Aorta (tissue), 5 donors: ENCODE data around the gene RCAN2. TPM values are rescaled to one million over a fixed set of nuclear protein-coding genes. Genes with fewer than 3 reads are reported as not detected.

Experiments
- ATAC-seq: fragments of 200-7000 bp; cut with Tn5 transposase; one replicate; pipeline ENCODE4 v1.9.1; 2022; ENCODE audit warnings: moderate library complexity; ENCODE audit not compliant: low FRiP score
- DNase-seq, 2 donors: peaks; one replicate each; pipeline ENCODE4 v3.0.0-alpha.2; 2020
- H3K27ac ChIP-seq, 2 donors: one replicate each; pipeline ENCODE4 v1.5.1; 2013; ENCODE audit warnings: low read length in 2 of 2, mild to moderate bottlenecking in 2 of 2, moderate library complexity in 2 of 2, control low read depth in 1 of 2, inconsistent platforms in 1 of 2, low read depth in 1 of 2
- H3K27me3 ChIP-seq, 2 donors: one replicate each; pipeline ENCODE4 v1.6.1; 2013; ENCODE audit warnings: control low read depth in 1 of 2, low read length in 1 of 2, mild to moderate bottlenecking in 1 of 2, moderate library complexity in 1 of 2; ENCODE audit not compliant: insufficient read depth in 2 of 2, control insufficient read depth in 1 of 2
- H3K36me3 ChIP-seq, 2 donors: one replicate each; pipeline ENCODE4 v1.6.1; 2013; ENCODE audit warnings: control low read depth in 1 of 2, low read length in 1 of 2, mild to moderate bottlenecking in 1 of 2; ENCODE audit not compliant: insufficient read depth in 2 of 2, control insufficient read depth in 1 of 2
- H3K4me1 ChIP-seq, 2 donors: one replicate each; pipeline ENCODE4 v1.6.1; 2013; ENCODE audit warnings: low read length in 2 of 2, control low read depth in 1 of 2, mild to moderate bottlenecking in 1 of 2, moderate library complexity in 1 of 2; ENCODE audit not compliant: insufficient read depth in 2 of 2, control insufficient read depth in 1 of 2
- H3K4me3 ChIP-seq, 2 donors: one replicate each; pipeline ENCODE4 v1.5.1; 2013; ENCODE audit warnings: low read length in 2 of 2, control low read depth in 1 of 2, mild to moderate bottlenecking in 1 of 2
- H3K9me3 ChIP-seq: one replicate; pipeline ENCODE4 v1.6.1; 2013; ENCODE audit warnings: mild to moderate bottlenecking, low read length; ENCODE audit not compliant: control insufficient read depth
- WGBS, 2 donors: extraction: QIAGEN DNeasy Blood & Tissue Kit; methylation state at CpG; one replicate each; pipeline ENCODE4 v1.1.7; 2013; 5-methylcytosine and 5-hydroxymethylcytosine counted together
- intact Hi-C, 2 donors: fragments of 100-400 bp; cut with DNase I; formaldehyde crosslinking; loops; one replicate each; pipeline versions ENCODE4 v1.14.2 to v1.15.0; 2022
- polyA plus RNA-seq, 2 donors: library from polyadenylated mRNA; stranded (reverse); fragments of 200-250 nt; gene quantifications; one replicate each; pipeline ENCODE4 v1.2.3, GENCODE V29; 2013
- total RNA-seq, 2 donors: library from RNA; stranded (reverse); fragmentation: NEBNext Ultra II Directional; extraction: Animal tissue kit (Norgen Biotek cat#: 25700); gene quantifications; one replicate each; pipeline ENCODE4 v1.2.1, GENCODE V29; 2021
- donor health status: healthy with polysubstance abuse.
- donor health status: Bipolar disorder and iron deficiency.
- donor health status: DM: no; HTN: no; CAD: no.
- donor health status: DM: no; HTN: no; CAD: no.
- donor health status: DM: yes; HTN: yes; CAD: no.

Gene RCAN2
- total and polyA plus RNA-seq, 4 donors, result 87.3 to 235 (median 130) TPM

GRCh38 chr6:46186583-46186982, 304.7 kb downstream of the RCAN2 start:
- Histone ChIP-seq H3K9me3 (no peaks in the 10 kb centered on the region), H3K27me3 (no peaks in the 10 kb centered on the region), H3K4me1 (no peaks in the 10 kb centered on the region), H3K4me3 (no peak overlapping the region), H3K36me3 (no peaks in the 10 kb centered on the region), H3K27ac (no peak overlapping the region)
- intact Hi-C loops, result no loop called here
- WGBS, 2 donors, result 53 to 57% methylated on average over 1 of the region's 1 CpG
- ATAC-seq, result no peak
- DNase-seq, result no peak

- no peaks in the 10 kb centered on the region for H3K27me3 ChIP-seq
- no peaks in the 10 kb centered on the region for H3K9me3 ChIP-seq
- intact Hi-C loops, result no loop called here
- H3K4me1 ChIP-seq, result no peaks in the 10 kb centered on the region
- no peaks in the 10 kb centered on the region for H3K36me3 ChIP-seq
- ATAC-seq (no peak), DNase-seq (no peak)
- WGBS, 2 donors, result 18 to 33% methylated on average over 4 of the region's 4 CpGs
- no peak overlapping the region for H3K4me3 ChIP-seq
- H3K27ac ChIP-seq, result no peak overlapping the region
These were observed 307.1 kb downstream of the RCAN2 start for GRCh38 chr6:46184114-46184513.

DNA sequence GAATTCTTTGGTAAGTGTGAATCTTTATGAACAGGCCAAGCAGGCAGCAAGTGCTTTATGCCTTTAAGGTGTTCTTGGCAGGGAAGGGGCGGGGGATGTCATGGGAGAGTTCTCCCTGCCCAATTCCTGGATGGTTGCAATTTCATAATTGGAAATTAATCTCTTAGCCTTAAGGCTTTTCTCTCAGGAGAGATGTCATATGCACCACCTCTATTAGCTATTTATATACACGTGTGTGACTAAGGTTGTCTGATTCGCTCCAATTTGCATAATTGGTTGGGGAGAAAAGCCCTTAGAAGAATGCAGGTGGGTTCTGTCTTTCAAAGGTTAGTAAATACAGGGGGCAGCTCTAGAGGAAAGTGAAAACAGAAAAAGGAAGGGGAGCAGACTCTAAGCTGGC, 315.3 kb downstream of the RCAN2 start:
- 66 to 79% methylated on average over 3 of the region's 3 CpGs for WGBS, 2 donors
- Histone ChIP-seq H3K27me3 (no peaks in the 10 kb centered on the region), H3K9me3 (no peaks in the 10 kb centered on the region), H3K4me3 (no peak overlapping the region), H3K27ac (no peak overlapping the region), H3K36me3 (no peaks in the 10 kb centered on the region), H3K4me1 (no peaks in the 10 kb centered on the region)
- intact Hi-C loops, result no loop called here
- DNase-seq, result no peak
- no peak for ATAC-seq

DNA sequence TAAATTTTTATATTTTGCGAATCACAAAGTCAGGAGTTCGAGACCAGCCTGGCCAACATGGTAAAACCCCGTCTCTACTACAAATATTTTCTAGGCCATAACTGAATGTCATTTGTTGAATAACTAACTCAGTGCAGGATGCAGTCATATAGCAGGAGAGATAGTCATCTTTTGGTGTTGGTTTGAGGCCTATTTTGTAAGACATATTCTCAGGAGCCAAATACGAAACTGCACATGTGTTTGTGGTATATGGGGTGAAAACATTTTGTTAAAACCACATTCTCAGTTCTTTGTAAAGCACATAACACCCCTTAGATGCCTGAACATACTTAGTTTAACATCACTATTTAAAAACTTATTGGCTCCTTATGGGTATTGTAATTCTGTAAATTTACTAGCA, 315.8 kb downstream of the RCAN2 start:
- no peaks in the 10 kb centered on the region for H3K4me1 ChIP-seq
- H3K4me3 ChIP-seq, result no peak overlapping the region
- no peaks in the 10 kb centered on the region for H3K27me3 ChIP-seq
- ATAC-seq, result no peak
- 92 to 95% methylated on average over 4 of the region's 4 CpGs for WGBS, 2 donors
- H3K27ac ChIP-seq, result no peak overlapping the region
- H3K36me3 ChIP-seq, result no peaks in the 10 kb centered on the region
- no peak for DNase-seq
- no peaks in the 10 kb centered on the region for H3K9me3 ChIP-seq
- intact Hi-C loops, result no loop called here

DNA sequence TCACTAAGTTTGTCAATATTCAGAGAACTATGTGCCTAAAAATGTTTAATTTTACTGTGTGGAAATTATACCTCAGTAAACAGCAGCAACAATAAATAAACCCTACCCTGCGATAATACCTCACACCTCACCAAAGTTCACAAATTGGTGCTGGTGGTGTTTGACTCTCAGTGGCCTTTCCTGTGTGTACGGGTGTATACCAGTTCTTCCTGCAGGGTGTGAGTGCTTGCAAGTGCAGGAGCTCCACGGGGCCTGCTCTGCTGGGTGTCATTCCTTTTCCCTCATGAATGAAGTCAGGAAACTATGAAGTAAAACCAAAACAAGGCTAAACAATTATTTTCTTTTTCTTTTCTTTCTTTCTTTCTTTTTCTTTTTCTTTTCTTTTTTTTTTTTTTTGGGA, 316.3 kb downstream of the RCAN2 start:
- no peak overlapping the region for H3K27ac ChIP-seq
- H3K9me3 ChIP-seq, result no peaks in the 10 kb centered on the region
- H3K4me1 ChIP-seq, result no peaks in the 10 kb centered on the region
- ATAC-seq (no peak), DNase-seq (no peak)
- 76 to 85% methylated on average over 3 of the region's 3 CpGs for WGBS, 2 donors
- no peaks in the 10 kb centered on the region for H3K27me3 ChIP-seq
- intact Hi-C loops, result no loop called here
- no peaks in the 10 kb centered on the region for H3K36me3 ChIP-seq
- H3K4me3 ChIP-seq, result no peak overlapping the region

DNA sequence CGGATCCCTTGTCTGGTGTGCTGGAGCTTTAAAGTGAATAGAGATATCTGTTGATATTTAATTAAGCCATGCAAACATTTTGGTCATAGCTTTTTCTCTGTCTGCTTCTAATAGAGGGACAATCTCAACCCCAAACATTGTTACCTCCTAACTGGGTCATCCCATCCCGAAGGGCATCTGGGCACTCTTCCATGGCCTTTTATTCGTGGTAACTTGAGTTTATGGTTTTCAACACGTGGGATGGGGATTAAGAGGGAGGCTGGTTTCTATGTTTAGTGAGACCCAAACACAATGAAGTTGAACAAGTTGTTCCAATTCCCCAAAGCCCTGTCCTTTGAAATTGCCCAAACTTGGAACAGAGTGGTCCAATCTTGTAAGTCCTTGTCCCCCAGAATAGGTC, 319.1 kb downstream of the RCAN2 start:
- no peaks in the 10 kb centered on the region for H3K27me3 ChIP-seq
- no peaks in the 10 kb centered on the region for H3K9me3 ChIP-seq
- H3K4me3 ChIP-seq, result no peak overlapping the region
- H3K4me1 ChIP-seq, result no peaks in the 10 kb centered on the region
- WGBS, 2 donors, result 86 to 87% methylated on average over 4 of the region's 4 CpGs
- DNase-seq (no peak), ATAC-seq (no peak)
- no peaks in the 10 kb centered on the region for H3K36me3 ChIP-seq
- intact Hi-C loops, result no loop called here
- no peak overlapping the region for H3K27ac ChIP-seq

Other genes with a start within 250 kb of the RCAN2 start
- gene CYP39A1, start 161.4 kb upstream of the RCAN2 start, total RNA-seq, result 1 to 10 TPM; 2.0 to 4.2 TPM
- gene CYP39A1, start 161.4 kb upstream of the RCAN2 start, polyA plus RNA-seq, result 1 to 10 TPM in 1 of 2 donors, under 1 TPM in 1; 0.63 to 5.1 TPM
- 10 to 100 TPM; 19.7 to 45.9 TPM for gene SLC25A27, start 161.5 kb upstream of the RCAN2 start, total RNA-seq
- gene SLC25A27, start 161.5 kb upstream of the RCAN2 start, polyA plus RNA-seq, result 10 to 100 TPM in 1 of 2 donors, under 1 TPM in 1; 0.50 to 71.9 TPM
- 1 to 10 TPM; 1.0 to 1.8 TPM for gene TDRD6, start 196.4 kb upstream of the RCAN2 start, total RNA-seq
- gene TDRD6, start 196.4 kb upstream of the RCAN2 start, polyA plus RNA-seq, result 1 to 10 TPM in 1 of 2 donors, not detected in 1; 1.6 TPM
- 1 to 10 TPM; 1.8 to 2.0 TPM for gene PLA2G7, start 243.9 kb upstream of the RCAN2 start, total RNA-seq
- gene PLA2G7, start 243.9 kb upstream of the RCAN2 start, polyA plus RNA-seq, result 1 to 10 TPM in 1 of 2 donors, under 1 TPM in 1; 0.31 to 4.8 TPM